ENCODE results near the gene PHF19. TPM values are rescaled to one million over a fixed set of nuclear protein-coding genes. Genes with fewer than 3 reads are reported as not detected.

Gene PHF19
- total and polyA plus RNA-seq, 10 of the 15 experiments (the other 5 are each of a cell fraction or from before 2014, with no cell fraction given), result 26.0 to 133 (median 87.7) TPM

GRCh38 chr9:120878188-120879130 lies 1.5 kb upstream of the PHF19 start (continued):
- TF ChIP-seq E4F1 (IDR thresholded peaks at IDR 0.05; ENCODE audit: borderline replicate concordance, partially characterized antibody) (no peak), TCF7 (IDR thresholded peaks at IDR 0.05; ENCODE audit: borderline replicate concordance) (no peak), ASH2L (IDR thresholded peaks at IDR 0.05; ENCODE audit: borderline replicate concordance, low read depth) (no peak), MEF2B (IDR thresholded peaks at IDR 0.05; ENCODE audit: partially characterized antibody, poor library complexity, severe bottlenecking) (no peak), STAT3 (IDR thresholded peaks at IDR 0.05; ENCODE audit: low read depth, low read length) (no peak), ELK1 (IDR thresholded peaks at IDR 0.05; ENCODE audit: low read depth, low read length) (no peak), ZNF274 (IDR thresholded peaks at IDR 0.05; ENCODE audit: insufficient read depth, insufficient read length) (no peak), TAF1 (IDR thresholded peaks at IDR 0.05; ENCODE audit: borderline replicate concordance, low read depth, low read length) (no peak), PML (IDR thresholded peaks at IDR 0.05; ENCODE audit: low read length) (no peak), BACH1 (IDR thresholded peaks at IDR 0.05; ENCODE audit: borderline replicate concordance) (no peak), SUZ12 (IDR thresholded peaks at IDR 0.05; ENCODE audit: unreplicated experiment) (no peak), POLR2A (IDR thresholded peaks at IDR 0.05; ENCODE audit: low read depth, low read length) (0 out of 2 replicates have a peak, but pooled peaks have one; percentile 46), EED (IDR thresholded peaks at IDR 0.05; ENCODE audit: low read depth) (peak; percentile 31; the same call in 1 of the 2 replicates), MXI1 (IDR thresholded peaks at IDR 0.05; ENCODE audit: low read depth, low read length) (no peak), STAT1 (conservative IDR thresholded peaks at IDR 0.05) (no peak), CBX5 (IDR thresholded peaks at IDR 0.05; ENCODE audit: low read depth) (no peak), TARDBP (IDR thresholded peaks at IDR 0.05; ENCODE audit: borderline replicate concordance) (no peak), ATF7 (IDR thresholded peaks at IDR 0.05; ENCODE audit: low read depth) (no peak), RB1 (IDR thresholded peaks at IDR 0.05; ENCODE audit: borderline replicate concordance) (no peak), MTA2 (IDR thresholded peaks at IDR 0.05; ENCODE audit: low read depth) (no peak), ZZZ3 (IDR thresholded peaks at IDR 0.05; ENCODE audit: control insufficient read depth, insufficient read length, low read depth) (no peak), NFIC (IDR thresholded peaks at IDR 0.05; ENCODE audit: low read depth, low read length) (no peak), HCFC1 (IDR thresholded peaks at IDR 0.05; ENCODE audit: low read length) (no peak), POLR2AphosphoS5 (IDR thresholded peaks at IDR 0.05; ENCODE audit: low read length) (0 out of 2 replicates have a peak, but pooled peaks have one; percentile 14), HDGF (IDR thresholded peaks at IDR 0.05) (peak; percentile 68)
- TF ChIP-seq, protein P1, sequence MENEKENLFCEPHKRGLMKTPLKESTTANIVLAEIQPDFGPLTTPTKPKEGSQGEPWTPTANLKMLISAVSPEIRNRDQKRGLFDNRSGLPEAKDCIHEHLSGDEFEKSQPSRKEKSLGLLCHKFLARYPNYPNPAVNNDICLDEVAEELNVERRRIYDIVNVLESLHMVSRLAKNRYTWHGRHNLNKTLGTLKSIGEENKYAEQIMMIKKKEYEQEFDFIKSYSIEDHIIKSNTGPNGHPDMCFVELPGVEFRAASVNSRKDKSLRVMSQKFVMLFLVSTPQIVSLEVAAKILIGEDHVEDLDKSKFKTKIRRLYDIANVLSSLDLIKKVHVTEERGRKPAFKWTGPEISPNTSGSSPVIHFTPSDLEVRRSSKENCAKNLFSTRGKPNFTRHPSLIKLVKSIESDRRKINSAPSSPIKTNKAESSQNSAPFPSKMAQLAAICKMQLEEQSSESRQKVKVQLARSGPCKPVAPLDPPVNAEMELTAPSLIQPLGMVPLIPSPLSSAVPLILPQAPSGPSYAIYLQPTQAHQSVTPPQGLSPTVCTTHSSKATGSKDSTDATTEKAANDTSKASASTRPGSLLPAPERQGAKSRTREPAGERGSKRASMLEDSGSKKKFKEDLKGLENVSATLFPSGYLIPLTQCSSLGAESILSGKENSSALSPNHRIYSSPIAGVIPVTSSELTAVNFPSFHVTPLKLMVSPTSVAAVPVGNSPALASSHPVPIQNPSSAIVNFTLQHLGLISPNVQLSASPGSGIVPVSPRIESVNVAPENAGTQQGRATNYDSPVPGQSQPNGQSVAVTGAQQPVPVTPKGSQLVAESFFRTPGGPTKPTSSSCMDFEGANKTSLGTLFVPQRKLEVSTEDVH (IDR thresholded peaks at IDR 0.05; ENCODE audit: low read depth, partially characterized antibody), result no peak

All from GM12878 (cell line).